Measurements from ENCODE around the gene FXR2.

FXR2 gene

GRCh38 chr17:7572588-7573323, 41.9 kb downstream of the FXR2 start:
- peak overlapping the region; percentile 94 for H3K4me3 Mint-ChIP-seq
- H3K27ac Mint-ChIP-seq: peak overlapping the region; percentile 100
- no peaks in the 10 kb centered on the region for H3K9me3 Mint-ChIP-seq
- peaks cover 99% of the 10 kb centered on the region for H3K36me3 Mint-ChIP-seq
- peak; percentile 91 for ATAC-seq
- peak; percentile 100 for DNase-seq (ENCODE audit: low spot score in 2 of 2)
- H3K4me1 Mint-ChIP-seq: peaks cover 66% of the 10 kb centered on the region

DNA sequence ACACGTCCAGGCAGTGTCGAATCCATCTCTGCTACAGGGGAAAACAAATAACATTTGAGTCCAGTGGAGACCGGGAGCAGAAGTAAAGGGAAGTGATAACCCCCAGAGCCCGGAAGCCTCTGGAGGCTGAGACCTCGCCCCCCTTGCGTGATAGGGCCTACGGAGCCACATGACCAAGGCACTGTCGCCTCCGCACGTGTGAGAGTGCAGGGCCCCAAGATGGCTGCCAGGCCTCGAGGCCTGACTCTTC, 42.4 kb downstream of the FXR2 start:
- no peak for ATAC-seq

DNA sequence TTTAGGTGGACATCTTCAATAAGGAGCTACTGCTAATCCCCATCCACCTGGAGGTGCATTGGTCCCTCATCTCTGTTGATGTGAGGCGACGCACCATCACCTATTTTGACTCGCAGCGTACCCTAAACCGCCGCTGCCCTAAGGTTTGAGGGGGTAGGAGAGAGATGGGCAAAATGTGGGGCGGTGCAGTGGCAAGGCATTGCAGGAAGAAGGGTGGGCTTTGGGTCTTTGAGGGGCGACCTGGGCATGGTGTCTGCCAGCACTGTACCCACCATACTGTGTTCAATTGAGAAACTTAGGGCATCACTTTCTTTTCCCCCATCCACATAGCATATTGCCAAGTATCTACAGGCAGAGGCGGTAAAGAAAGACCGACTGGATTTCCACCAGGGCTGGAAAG, 44.3 kb downstream of the FXR2 start:
- H3K4me3 Mint-ChIP-seq: no peak overlapping the region
- H3K36me3 Mint-ChIP-seq: peaks cover 99% of the 10 kb centered on the region
- peak overlapping the region; percentile 100 for H3K27ac Mint-ChIP-seq
- DNase-seq (ENCODE audit: low spot score in 2 of 2): no peak
- H3K9me3 Mint-ChIP-seq: no peaks in the 10 kb centered on the region
- ATAC-seq: no peak
- peaks cover 50% of the 10 kb centered on the region for H3K4me1 Mint-ChIP-seq

More for the DNA sequence above, 42.4 kb downstream of the FXR2 start:
- peak overlapping the region; percentile 100 for H3K27ac Mint-ChIP-seq
- H3K4me1 Mint-ChIP-seq: peaks cover 66% of the 10 kb centered on the region
- no peaks in the 10 kb centered on the region for H3K9me3 Mint-ChIP-seq
- DNase-seq (ENCODE audit: low spot score in 2 of 2): no peak
- H3K4me3 Mint-ChIP-seq: peak overlapping the region; percentile 94
- H3K36me3 Mint-ChIP-seq: peaks cover 99% of the 10 kb centered on the region

DNA sequence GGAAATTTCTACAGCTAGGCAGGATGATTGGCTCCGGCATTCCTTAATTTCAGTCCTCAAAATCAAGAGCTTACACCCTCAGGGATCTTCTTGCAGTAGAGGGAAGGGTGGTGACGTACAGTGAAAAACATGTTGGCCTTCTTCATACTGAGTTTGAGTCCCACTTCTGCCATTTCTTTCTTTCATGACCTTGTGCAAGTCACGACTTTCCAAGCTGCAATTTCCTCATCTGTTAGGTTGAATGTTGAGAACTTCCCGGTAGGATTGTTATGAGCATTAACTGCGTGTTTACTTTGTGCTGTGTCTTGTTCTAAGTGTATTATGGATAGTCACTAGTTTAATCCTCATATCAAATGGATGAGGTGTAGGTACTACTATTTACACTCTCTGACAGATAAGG, 45.1 kb downstream of the FXR2 start:
- H3K4me1 Mint-ChIP-seq: peaks cover 43% of the 10 kb centered on the region
- H3K4me3 Mint-ChIP-seq: no peak overlapping the region
- peak overlapping the region; percentile 100 for H3K27ac Mint-ChIP-seq
- peaks cover 99% of the 10 kb centered on the region for H3K36me3 Mint-ChIP-seq
- no peak for DNase-seq (ENCODE audit: low spot score in 2 of 2)
- no peak for ATAC-seq
- no peaks in the 10 kb centered on the region for H3K9me3 Mint-ChIP-seq

DNA sequence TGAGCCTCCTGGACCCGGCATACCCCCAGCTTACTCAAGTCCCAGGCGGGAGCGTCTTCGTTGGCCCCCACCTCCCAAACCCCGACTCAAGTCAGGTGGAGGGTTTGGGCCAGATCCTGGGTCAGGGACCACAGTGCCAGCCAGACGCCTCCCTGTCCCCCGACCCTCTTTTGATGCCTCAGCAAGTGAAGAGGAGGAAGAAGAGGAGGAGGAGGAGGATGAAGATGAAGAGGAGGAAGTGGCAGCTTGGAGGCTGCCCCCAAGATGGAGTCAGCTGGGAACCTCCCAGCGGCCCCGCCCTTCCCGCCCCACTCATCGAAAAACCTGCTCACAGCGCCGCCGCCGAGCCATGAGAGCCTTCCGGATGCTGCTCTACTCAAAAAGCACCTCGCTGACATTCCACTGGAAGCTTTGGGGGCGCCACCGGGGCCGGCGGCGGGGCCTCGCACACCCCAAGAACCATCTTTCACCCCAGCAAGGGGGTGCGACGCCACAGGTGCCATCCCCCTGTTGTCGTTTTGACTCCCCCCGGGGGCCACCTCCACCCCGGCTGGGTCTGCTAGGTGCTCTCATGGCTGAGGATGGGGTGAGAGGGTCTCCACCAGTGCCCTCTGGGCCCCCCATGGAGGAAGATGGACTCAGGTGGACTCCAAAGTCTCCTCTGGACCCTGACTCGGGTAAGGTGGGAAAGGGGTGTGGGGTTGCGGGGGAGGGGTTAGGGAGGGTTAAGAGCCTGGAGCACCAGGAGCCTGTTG, 51.4 kb downstream of the FXR2 start:
- peaks cover 51% of the 10 kb centered on the region for H3K4me1 Mint-ChIP-seq
- no peak for DNase-seq (ENCODE audit: low spot score in 2 of 2)
- ATAC-seq: no peak
- no peaks in the 10 kb centered on the region for H3K9me3 Mint-ChIP-seq
- peak overlapping the region; percentile 90 for H3K4me3 Mint-ChIP-seq
- peak overlapping the region; percentile 94 for H3K27ac Mint-ChIP-seq
- peaks cover 87% of the 10 kb centered on the region for H3K36me3 Mint-ChIP-seq

DNA sequence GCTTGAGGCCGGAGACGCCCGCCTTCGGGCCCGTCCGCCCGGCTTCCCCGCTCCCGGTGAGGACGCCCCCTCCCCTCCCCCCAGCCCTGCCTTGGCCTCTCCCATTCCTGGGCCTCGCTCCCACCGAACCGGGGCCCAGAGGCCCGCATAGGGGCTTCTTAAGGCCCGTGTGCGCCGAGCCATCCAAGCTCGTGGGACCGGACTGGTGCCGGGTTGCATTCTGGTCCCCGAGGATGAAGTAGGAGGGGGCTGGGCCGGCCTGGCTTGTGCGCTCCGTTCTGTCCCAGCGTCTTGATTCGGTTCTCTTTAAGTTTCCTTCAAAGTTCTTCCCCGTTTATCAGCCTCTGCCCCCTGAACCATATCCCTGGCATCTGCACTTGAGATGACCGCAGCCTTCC, 52.5 kb downstream of the FXR2 start:
- peak in 1 of 2 donors; percentile 55 for DNase-seq (ENCODE audit: low spot score in 2 of 2)
- Mint-ChIP-seq H3K27ac (peak overlapping the region; percentile 94), H3K36me3 (peaks cover 78% of the 10 kb centered on the region), H3K4me1 (peaks cover 46% of the 10 kb centered on the region), H3K9me3 (no peaks in the 10 kb centered on the region), H3K4me3 (peak overlapping the region; percentile 90)
- ATAC-seq: no peak

GRCh38 chr17:7561589-7562207, 53.0 kb downstream of the FXR2 start, which contains the start of gene SENP3:
Gene SENP3 (plus strand): TSS chr17:7561919. CDS start chr17:7563077, 1,158 bp downstream.
- Mint-ChIP-seq H3K4me1 (peaks cover 46% of the 10 kb centered on the region), H3K4me3 (peak within 1 kb of the TSS; percentile 90), H3K27ac (peak within 1 kb of the TSS; percentile 94), H3K9me3 (no peaks in the 10 kb centered on the region), H3K36me3 (peaks cover 73% of the 10 kb centered on the region)
- DNase-seq (ENCODE audit: low spot score in 2 of 2) (peak; percentile 92 to 95), ATAC-seq (peak; percentile 91)

- Mint-ChIP-seq H3K9me3 (no peaks in the 10 kb centered on the region), H3K4me3 (peak overlapping the region; percentile 90), H3K4me1 (peaks cover 46% of the 10 kb centered on the region), H3K36me3 (peaks cover 67% of the 10 kb centered on the region), H3K27ac (peak overlapping the region; percentile 94)
- DNase-seq (ENCODE audit: low spot score in 2 of 2): peak; percentile 84 to 94
- peak; percentile 81 for ATAC-seq
These were observed 53.6 kb downstream of the FXR2 start for GRCh38 chr17:7561028-7561575.

DNA sequence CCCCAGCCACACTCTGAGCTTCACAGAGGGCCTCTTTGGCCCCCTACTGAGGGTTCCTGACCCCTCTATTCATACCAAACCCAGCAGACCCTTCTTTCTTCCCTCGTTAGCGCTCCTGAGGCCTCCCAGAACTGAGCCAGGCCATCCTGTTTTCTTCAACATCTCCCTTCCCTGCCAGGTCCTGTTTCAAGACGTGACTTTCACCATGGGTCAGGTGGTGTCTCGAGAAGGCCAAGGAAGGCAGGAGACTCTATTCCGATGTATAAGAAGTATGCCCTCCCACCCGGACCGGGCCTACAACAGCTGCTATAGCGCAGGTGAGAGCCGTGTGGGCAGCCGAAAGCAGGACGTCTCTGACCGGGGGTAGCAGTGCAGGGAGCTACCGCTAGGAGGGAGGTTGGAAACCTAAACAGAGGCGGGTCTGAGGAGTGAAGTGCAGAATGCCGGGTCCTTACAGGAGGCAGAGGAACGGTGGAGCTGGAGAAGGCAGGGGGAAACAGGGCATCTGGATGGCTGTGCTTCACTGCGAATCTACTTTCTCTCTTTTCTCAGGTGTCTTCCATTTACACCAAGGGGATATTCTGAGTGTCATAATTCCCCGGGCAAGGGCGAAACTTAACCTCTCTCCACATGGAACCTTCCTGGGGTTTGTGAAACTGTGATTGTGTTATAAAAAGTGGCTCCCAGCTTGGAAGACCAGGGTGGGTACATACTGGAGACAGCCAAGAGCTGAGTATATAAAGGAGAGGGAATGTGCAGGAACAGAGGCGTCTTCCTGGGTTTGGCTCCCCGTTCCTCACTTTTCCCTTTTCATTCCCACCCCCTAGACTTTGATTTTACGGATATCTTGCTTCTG, 54.3 kb downstream of the FXR2 start:
- peak overlapping the region; percentile 90 for H3K4me3 Mint-ChIP-seq
- peak overlapping the region; percentile 94 for H3K27ac Mint-ChIP-seq
- H3K36me3 Mint-ChIP-seq: peaks cover 66% of the 10 kb centered on the region
- no peaks in the 10 kb centered on the region for H3K9me3 Mint-ChIP-seq
- ATAC-seq (peak; percentile 35), DNase-seq (ENCODE audit: low spot score in 2 of 2) (peak in 1 of 2 donors; percentile 75)
- H3K4me1 Mint-ChIP-seq: peaks cover 50% of the 10 kb centered on the region

GRCh38 chr17:7559320-7560171, 55.2 kb downstream of the FXR2 start:
- Mint-ChIP-seq H3K36me3 (peaks cover 59% of the 10 kb centered on the region), H3K4me3 (peak overlapping the region; percentile 90), H3K9me3 (no peaks in the 10 kb centered on the region), H3K27ac (peak overlapping the region; percentile 94), H3K4me1 (peaks cover 56% of the 10 kb centered on the region)
- ATAC-seq (no peak), DNase-seq (ENCODE audit: low spot score in 2 of 2) (no peak)

- DNase-seq (ENCODE audit: low spot score in 2 of 2) (peak in 1 of 2 donors; percentile 50), ATAC-seq (no peak)
- Mint-ChIP-seq H3K27ac (peak within 1 kb of the TSS; percentile 58), H3K9me3 (no peaks in the 10 kb centered on the region), H3K4me1 (peaks cover 53% of the 10 kb centered on the region), H3K36me3 (peaks cover 52% of the 10 kb centered on the region), H3K4me3 (peak within 1 kb of the TSS; percentile 21)
These were observed 56.0 kb downstream of the FXR2 start, which contains the start of gene TNFSF13 for GRCh38 chr17:7558544-7559319. Gene TNFSF13 (plus strand): TSS chr17:7558750. CDS start chr17:7559040, 290 bp downstream.

GRCh38 chr17:7557775-7558543, 56.7 kb downstream of the FXR2 start:
- DNase-seq (ENCODE audit: low spot score in 2 of 2) (no peak), ATAC-seq (no peak)
- H3K4me3 Mint-ChIP-seq: peak overlapping the region; percentile 21
- H3K9me3 Mint-ChIP-seq: no peaks in the 10 kb centered on the region
- H3K36me3 Mint-ChIP-seq: peaks cover 51% of the 10 kb centered on the region
- peak overlapping the region; percentile 58 for H3K27ac Mint-ChIP-seq
- peaks cover 56% of the 10 kb centered on the region for H3K4me1 Mint-ChIP-seq
